ENCODE data around the gene PEX14. TPM values are rescaled to one million over a fixed set of nuclear protein-coding genes. Genes with fewer than 3 reads are reported as not detected.

Gene PEX14
- total RNA-seq, 1 experiment from 2014 or later: 27.3 TPM

- POLR2A ChIA-PET: no interaction called here
Observed at GRCh38 chr1:10661453-10661852, 186.7 kb downstream of the PEX14 start.

GRCh38 chr1:10662090-10662688, 187.4 kb downstream of the PEX14 start:
- H3K4me3 Mint-ChIP-seq: no peak overlapping the region
- TF ChIP-seq TEAD4 (CRISPR knock-in tag; IDR thresholded peaks at IDR 0.05): no peak
- no peak for TF ChIP-seq NR3C1 (CRISPR knock-in tag; conservative IDR thresholded peaks at IDR 0.05; ENCODE audit: low read depth)
- no peak for TF ChIP-seq ETV6 (CRISPR knock-in tag; IDR thresholded peaks at IDR 0.05)
- TF ChIP-seq MYBL2 (CRISPR knock-in tag; IDR thresholded peaks at IDR 0.05): no peak
- no peak for TF ChIP-seq JUN (CRISPR knock-in tag; IDR thresholded peaks at IDR 0.05)
- TF ChIP-seq AFF4 (CRISPR knock-in tag; IDR thresholded peaks at IDR 0.05; ENCODE audit: borderline replicate concordance): no peak
- no peak for TF ChIP-seq ZNF263 (CRISPR knock-in tag; IDR thresholded peaks at IDR 0.05; ENCODE audit: low read depth)
- TF ChIP-seq FOXP4 (CRISPR knock-in tag; IDR thresholded peaks at IDR 0.05): no peak
- TF ChIP-seq TEAD1 (CRISPR knock-in tag; IDR thresholded peaks at IDR 0.05): no peak
- TF ChIP-seq MXD4 (CRISPR knock-in tag; IDR thresholded peaks at IDR 0.05; ENCODE audit: borderline replicate concordance): no peak
- TF ChIP-seq, protein P1, sequence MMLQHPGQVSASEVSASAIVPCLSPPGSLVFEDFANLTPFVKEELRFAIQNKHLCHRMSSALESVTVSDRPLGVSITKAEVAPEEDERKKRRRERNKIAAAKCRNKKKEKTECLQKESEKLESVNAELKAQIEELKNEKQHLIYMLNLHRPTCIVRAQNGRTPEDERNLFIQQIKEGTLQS (CRISPR knock-in tag; conservative IDR thresholded peaks at IDR 0.05): no peak
- TF ChIP-seq ZBTB43 (CRISPR knock-in tag; IDR thresholded peaks at IDR 0.05): no peak
- TF ChIP-seq NFE2L1 (CRISPR knock-in tag; IDR thresholded peaks at IDR 0.05): no peak
- no peaks in the 10 kb centered on the region for H3K27me3 Mint-ChIP-seq (ENCODE audit: low read depth)
- no peaks in the 10 kb centered on the region for H3K9me3 Mint-ChIP-seq
- ChIA-PET POLR2A (no interaction called here), CTCF (interaction anchor here (1.1 kb wide), 1 partner anchor 155 kb away, joined by 3 read pairs; no protein-coding TSS in a partner anchor)
- H3K36me3 Mint-ChIP-seq: no peaks in the 10 kb centered on the region
- no peak overlapping the region for H3K27ac Mint-ChIP-seq
- peaks cover 7% of the 10 kb centered on the region; the same call in 1 of the 2 replicates for H3K4me1 Mint-ChIP-seq
- no peak for ATAC-seq
- DNase-seq (ENCODE audit: low spot score): no peak

More at GRCh38 chr1:10661453-10661852, 186.7 kb downstream of the PEX14 start:
- TF ChIP-seq NR3C1 (CRISPR knock-in tag; conservative IDR thresholded peaks at IDR 0.05; ENCODE audit: low read depth) (no peak), EMX1 (CRISPR knock-in tag; IDR thresholded peaks at IDR 0.05) (no peak), TCF7 (CRISPR knock-in tag; IDR thresholded peaks at IDR 0.05; ENCODE audit: low read depth) (no peak), IRF2 (CRISPR knock-in tag; IDR thresholded peaks at IDR 0.05; ENCODE audit: borderline replicate concordance, low read depth) (no peak), ZNF425 (CRISPR knock-in tag; conservative IDR thresholded peaks at IDR 0.05) (no peak)
- DNase-seq (ENCODE audit: low spot score) (no peak), ATAC-seq (no peak)
- Mint-ChIP-seq H3K4me1 (peaks cover 7% of the 10 kb centered on the region; the same call in 1 of the 2 replicates), H3K27ac (no peak overlapping the region), H3K27me3 (ENCODE audit: low read depth) (no peaks in the 10 kb centered on the region), H3K9me3 (no peaks in the 10 kb centered on the region), H3K4me3 (no peak overlapping the region), H3K36me3 (no peaks in the 10 kb centered on the region)
- CTCF ChIA-PET: no interaction called here

Data from WTC11 (cell line).